HEK293 (cell line): ENCODE data around the gene TMOD4.

Experiments
- CTCF ChIA-PET: fragments of 350-600 bp; formaldehyde crosslinking; extraction: SDS; loops from one replicate; lab custom pipeline; 2021; ENCODE audit warnings: antibody characterized with exemption; lab: Yijun Ruan, JAX
- POLR2A ChIA-PET: fragments of 300-600 bp; formaldehyde crosslinking; extraction: SDS; loops from one replicate; lab custom pipeline; 2020; ENCODE audit warnings: antibody characterized with exemption, inconsistent platforms; lab: Yijun Ruan, JAX
- H3K27ac ChIP-seq: fragments of 200-500 bp; sonication (Bioruptor generic); 2 replicates; pipeline ENCODE4 v1.5.1; 2014; ENCODE audit warnings: low read depth, low read length, control low read depth, inconsistent platforms; ENCODE audit errors: extremely low read depth
- H3K36me3 ChIP-seq, 2 experiments: fragments of 200-500 bp in 1 of 2; sonication (Bioruptor generic) in 1 of 2; 1 replicate in 1 of 2; 2 replicates in 1 of 2; pipeline ENCODE4 v1.5.1; 2014 to 2017; ENCODE audit warnings: inconsistent platforms in 2 of 2, low read length in 2 of 2; ENCODE audit not compliant: control insufficient read depth in 2 of 2, insufficient read depth in 1 of 2
- H3K4me1 ChIP-seq: fragments of 200-500 bp; sonication (Bioruptor generic); 2 replicates; pipeline ENCODE4 v1.5.1; 2014; ENCODE audit warnings: mild to moderate bottlenecking, low read length, inconsistent platforms; ENCODE audit not compliant: control insufficient read depth, insufficient read depth
- H3K4me3 ChIP-seq: 2 replicates; pipeline ENCODE4 v1.5.1; 2011; ENCODE audit warnings: low read depth, mild to moderate bottlenecking, control low read depth, low read length, moderate library complexity
- H3K9me3 ChIP-seq: fragments of 200-500 bp; sonication (Bioruptor generic); 2 replicates; pipeline ENCODE4 v1.5.1; 2014; ENCODE audit warnings: low read depth, low read length, inconsistent platforms; ENCODE audit not compliant: control insufficient read depth, insufficient read depth
- BCL11A ChIP-seq: fragments of 450-650 bp; formaldehyde crosslinking; IDR thresholded peaks from 2 replicates; pipeline ENCODE4 v1.5.1; 2016; ENCODE audit warnings: low read depth, missing biosample characterization, missing genetic modification characterization
- PRDM1 ChIP-seq: fragments of 450-650 bp; formaldehyde crosslinking; IDR thresholded peaks from 2 replicates; pipeline ENCODE4; 2016; ENCODE audit warnings: missing biosample characterization, missing genetic modification characterization
- SCRT1 ChIP-seq: fragments of 450-650 bp; formaldehyde crosslinking; IDR thresholded peaks from 2 replicates; pipeline ENCODE4 v1.5.1; 2016; ENCODE audit warnings: missing biosample characterization, missing genetic modification characterization, borderline replicate concordance
- SCRT2 ChIP-seq: fragments of 450-650 bp; formaldehyde crosslinking; IDR thresholded peaks from 2 replicates; pipeline ENCODE4 v1.5.1; 2016; ENCODE audit warnings: missing biosample characterization, missing genetic modification characterization
- ZBTB20 ChIP-seq: fragments of 450-650 bp; formaldehyde crosslinking; IDR thresholded peaks from 2 replicates; pipeline ENCODE4 v1.5.1; 2016; ENCODE audit warnings: missing biosample characterization, missing genetic modification characterization
- ZNF214 ChIP-seq: fragments of 450-650 bp; formaldehyde crosslinking; IDR thresholded peaks from 2 replicates; pipeline ENCODE4 v1.5.1; 2017; ENCODE audit warnings: missing biosample characterization, mild to moderate bottlenecking, missing genetic modification characterization, borderline replicate concordance
- ZNF335 ChIP-seq: fragments of 450-650 bp; formaldehyde crosslinking; conservative IDR thresholded peaks from 2 replicates; pipeline ENCODE4 v1.5.1; 2016; ENCODE audit warnings: missing biosample characterization, missing genetic modification characterization
- ZNF416 ChIP-seq: fragments of 450-650 bp; formaldehyde crosslinking; IDR thresholded peaks from 2 replicates; pipeline ENCODE4 v1.5.1; 2016; ENCODE audit warnings: missing biosample characterization, missing genetic modification characterization
- ZNF639 ChIP-seq: fragments of 450-650 bp; formaldehyde crosslinking; IDR thresholded peaks from 2 replicates; pipeline ENCODE4 v1.5.1; 2016; ENCODE audit warnings: missing biosample characterization, missing genetic modification characterization
- TF ChIP-seq, protein P1 (sequence below): fragments of 450-650 bp; formaldehyde crosslinking; IDR thresholded peaks from 2 replicates; pipeline ENCODE4 v1.5.1; 2016; ENCODE audit warnings: missing biosample characterization, missing genetic modification characterization, borderline replicate concordance
- TF ChIP-seq, protein P2 (sequence below): fragments of 450-650 bp; formaldehyde crosslinking; IDR thresholded peaks from 2 replicates; pipeline ENCODE4 v1.5.1; 2016; ENCODE audit warnings: missing biosample characterization, missing genetic modification characterization, low read depth
- TF ChIP-seq, protein P3 (sequence below): fragments of 450-650 bp; formaldehyde crosslinking; IDR thresholded peaks from 2 replicates; pipeline ENCODE4; 2016; ENCODE audit warnings: missing biosample characterization, missing genetic modification characterization
- TF ChIP-seq, protein P4 (sequence below): fragments of 450-650 bp; formaldehyde crosslinking; optimal IDR thresholded peaks from 2 replicates; pipeline ENCODE3; 2016; ENCODE audit warnings: missing biosample characterization, mild to moderate bottlenecking, missing genetic modification characterization

The TMOD4 gene

DNA sequence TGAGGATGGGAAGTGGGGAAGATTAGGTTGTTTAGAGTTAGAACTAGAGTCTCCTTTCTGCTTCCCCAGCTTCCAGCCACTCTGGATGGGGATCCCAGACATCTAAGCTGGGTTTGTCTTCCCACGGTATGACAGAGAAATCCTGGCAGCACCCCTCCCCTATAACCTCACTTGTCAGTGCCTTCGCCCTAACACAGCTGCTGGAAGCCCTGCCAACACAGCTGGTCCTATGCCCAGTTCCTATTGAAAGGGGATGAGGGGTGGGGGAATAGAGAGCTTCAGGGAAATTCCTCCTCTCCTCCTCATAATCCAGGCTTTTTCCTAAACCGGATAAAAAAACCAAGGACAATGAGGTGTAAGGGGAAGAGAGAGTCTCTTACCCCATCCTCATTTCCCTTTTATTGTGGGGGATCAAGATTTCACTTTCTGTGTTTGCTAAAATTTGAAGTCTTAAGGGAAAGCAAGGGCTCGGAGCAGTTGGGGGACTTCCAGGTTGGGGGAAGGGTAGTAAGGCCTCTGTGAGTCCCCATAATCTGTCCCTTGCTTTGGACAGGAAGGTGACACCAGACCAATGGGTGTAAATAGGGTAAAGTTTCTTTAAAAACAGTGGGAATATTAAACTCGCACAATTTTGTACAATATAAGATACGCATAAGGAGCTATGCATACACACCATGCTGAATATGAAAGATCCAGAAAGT, 590 bp downstream of the TMOD4 start:
- ChIA-PET POLR2A (interaction anchor here (0.8 to 1.4 kb wide), 4 partner anchors 10 to 478 kb away, joined by 3 to 5 read pairs (median 4); partner anchors contain the start of genes GOLPH3L, LYSMD1 and VPS72), CTCF (interaction anchor here (0.6 to 1.7 kb wide), 8 partner anchors 8 to 118 kb away, joined by 3 to 5 read pairs (median 4); no protein-coding TSS in a partner anchor)

DNA sequence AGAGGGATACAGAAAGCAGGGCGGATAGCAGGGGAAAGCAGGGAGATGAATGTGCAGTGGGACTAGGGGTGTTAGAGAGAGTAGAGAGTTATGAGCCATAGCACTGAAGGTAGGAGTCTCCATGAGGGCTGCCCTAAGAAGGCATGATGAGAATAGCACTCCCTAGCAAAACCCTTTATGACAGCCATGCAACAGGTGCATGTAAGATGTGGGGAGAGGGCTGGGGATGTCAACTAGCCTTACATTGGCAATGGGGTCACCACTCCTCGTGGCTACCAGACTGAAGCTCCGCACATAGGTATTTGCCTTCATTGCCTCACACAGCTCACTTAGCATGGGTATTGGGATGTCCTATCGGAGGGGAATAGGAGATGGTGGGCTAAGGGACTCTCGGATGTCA, 4.6 kb downstream of the TMOD4 start:
- TF ChIP-seq ZNF416 (tag by site-specific recombination): no peak
- TF ChIP-seq SCRT1 (tag by site-specific recombination): peak; percentile 87
- peak; percentile 96 for TF ChIP-seq SCRT2 (tag by site-specific recombination)
- TF ChIP-seq, protein P1, sequence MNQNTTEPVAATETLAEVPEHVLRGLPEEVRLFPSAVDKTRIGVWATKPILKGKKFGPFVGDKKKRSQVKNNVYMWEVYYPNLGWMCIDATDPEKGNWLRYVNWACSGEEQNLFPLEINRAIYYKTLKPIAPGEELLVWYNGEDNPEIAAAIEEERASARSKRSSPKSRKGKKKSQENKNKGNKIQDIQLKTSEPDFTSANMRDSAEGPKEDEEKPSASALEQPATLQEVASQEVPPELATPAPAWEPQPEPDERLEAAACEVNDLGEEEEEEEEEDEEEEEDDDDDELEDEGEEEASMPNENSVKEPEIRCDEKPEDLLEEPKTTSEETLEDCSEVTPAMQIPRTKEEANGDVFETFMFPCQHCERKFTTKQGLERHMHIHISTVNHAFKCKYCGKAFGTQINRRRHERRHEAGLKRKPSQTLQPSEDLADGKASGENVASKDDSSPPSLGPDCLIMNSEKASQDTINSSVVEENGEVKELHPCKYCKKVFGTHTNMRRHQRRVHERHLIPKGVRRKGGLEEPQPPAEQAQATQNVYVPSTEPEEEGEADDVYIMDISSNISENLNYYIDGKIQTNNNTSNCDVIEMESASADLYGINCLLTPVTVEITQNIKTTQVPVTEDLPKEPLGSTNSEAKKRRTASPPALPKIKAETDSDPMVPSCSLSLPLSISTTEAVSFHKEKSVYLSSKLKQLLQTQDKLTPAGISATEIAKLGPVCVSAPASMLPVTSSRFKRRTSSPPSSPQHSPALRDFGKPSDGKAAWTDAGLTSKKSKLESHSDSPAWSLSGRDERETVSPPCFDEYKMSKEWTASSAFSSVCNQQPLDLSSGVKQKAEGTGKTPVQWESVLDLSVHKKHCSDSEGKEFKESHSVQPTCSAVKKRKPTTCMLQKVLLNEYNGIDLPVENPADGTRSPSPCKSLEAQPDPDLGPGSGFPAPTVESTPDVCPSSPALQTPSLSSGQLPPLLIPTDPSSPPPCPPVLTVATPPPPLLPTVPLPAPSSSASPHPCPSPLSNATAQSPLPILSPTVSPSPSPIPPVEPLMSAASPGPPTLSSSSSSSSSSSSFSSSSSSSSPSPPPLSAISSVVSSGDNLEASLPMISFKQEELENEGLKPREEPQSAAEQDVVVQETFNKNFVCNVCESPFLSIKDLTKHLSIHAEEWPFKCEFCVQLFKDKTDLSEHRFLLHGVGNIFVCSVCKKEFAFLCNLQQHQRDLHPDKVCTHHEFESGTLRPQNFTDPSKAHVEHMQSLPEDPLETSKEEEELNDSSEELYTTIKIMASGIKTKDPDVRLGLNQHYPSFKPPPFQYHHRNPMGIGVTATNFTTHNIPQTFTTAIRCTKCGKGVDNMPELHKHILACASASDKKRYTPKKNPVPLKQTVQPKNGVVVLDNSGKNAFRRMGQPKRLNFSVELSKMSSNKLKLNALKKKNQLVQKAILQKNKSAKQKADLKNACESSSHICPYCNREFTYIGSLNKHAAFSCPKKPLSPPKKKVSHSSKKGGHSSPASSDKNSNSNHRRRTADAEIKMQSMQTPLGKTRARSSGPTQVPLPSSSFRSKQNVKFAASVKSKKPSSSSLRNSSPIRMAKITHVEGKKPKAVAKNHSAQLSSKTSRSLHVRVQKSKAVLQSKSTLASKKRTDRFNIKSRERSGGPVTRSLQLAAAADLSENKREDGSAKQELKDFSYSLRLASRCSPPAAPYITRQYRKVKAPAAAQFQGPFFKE (tag by site-specific recombination): no peak
- TF ChIP-seq BCL11A (tag by site-specific recombination): no peak
- no peak for TF ChIP-seq ZNF335 (tag by site-specific recombination)
- no peak for TF ChIP-seq ZBTB20 (tag by site-specific recombination)
- TF ChIP-seq, protein P2, sequence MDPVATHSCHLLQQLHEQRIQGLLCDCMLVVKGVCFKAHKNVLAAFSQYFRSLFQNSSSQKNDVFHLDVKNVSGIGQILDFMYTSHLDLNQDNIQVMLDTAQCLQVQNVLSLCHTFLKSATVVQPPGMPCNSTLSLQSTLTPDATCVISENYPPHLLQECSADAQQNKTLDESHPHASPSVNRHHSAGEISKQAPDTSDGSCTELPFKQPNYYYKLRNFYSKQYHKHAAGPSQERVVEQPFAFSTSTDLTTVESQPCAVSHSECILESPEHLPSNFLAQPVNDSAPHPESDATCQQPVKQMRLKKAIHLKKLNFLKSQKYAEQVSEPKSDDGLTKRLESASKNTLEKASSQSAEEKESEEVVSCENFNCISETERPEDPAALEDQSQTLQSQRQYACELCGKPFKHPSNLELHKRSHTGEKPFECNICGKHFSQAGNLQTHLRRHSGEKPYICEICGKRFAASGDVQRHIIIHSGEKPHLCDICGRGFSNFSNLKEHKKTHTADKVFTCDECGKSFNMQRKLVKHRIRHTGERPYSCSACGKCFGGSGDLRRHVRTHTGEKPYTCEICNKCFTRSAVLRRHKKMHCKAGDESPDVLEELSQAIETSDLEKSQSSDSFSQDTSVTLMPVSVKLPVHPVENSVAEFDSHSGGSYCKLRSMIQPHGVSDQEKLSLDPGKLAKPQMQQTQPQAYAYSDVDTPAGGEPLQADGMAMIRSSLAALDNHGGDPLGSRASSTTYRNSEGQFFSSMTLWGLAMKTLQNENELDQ (tag by site-specific recombination): no peak
- no peak for TF ChIP-seq ZNF214 (tag by site-specific recombination)
- TF ChIP-seq, protein P3, sequence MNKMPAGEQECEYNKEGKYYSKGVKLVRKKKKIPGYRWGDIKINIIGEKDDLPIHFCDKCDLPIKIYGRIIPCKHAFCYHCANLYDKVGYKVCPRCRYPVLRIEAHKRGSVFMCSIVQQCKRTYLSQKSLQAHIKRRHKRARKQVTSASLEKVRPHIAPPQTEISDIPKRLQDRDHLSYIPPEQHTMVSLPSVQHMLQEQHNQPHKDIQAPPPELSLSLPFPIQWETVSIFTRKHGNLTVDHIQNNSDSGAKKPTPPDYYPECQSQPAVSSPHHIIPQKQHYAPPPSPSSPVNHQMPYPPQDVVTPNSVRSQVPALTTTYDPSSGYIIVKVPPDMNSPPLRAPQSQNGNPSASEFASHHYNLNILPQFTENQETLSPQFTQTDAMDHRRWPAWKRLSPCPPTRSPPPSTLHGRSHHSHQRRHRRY (tag by site-specific recombination): no peak
- TF ChIP-seq, protein P4, sequence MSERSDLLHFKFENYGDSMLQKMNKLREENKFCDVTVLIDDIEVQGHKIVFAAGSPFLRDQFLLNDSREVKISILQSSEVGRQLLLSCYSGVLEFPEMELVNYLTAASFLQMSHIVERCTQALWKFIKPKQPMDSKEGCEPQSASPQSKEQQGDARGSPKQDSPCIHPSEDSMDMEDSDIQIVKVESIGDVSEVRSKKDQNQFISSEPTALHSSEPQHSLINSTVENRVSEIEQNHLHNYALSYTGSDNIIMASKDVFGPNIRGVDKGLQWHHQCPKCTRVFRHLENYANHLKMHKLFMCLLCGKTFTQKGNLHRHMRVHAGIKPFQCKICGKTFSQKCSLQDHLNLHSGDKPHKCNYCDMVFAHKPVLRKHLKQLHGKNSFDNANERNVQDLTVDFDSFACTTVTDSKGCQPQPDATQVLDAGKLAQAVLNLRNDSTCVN (tag by site-specific recombination): no peak
- ChIA-PET CTCF (interaction anchor here (0.7 to 0.9 kb wide), 2 partner anchors 81 to 143 kb away, joined by 3 read pairs; no protein-coding TSS in a partner anchor), POLR2A (interaction anchor here (0.6 to 2.3 kb wide), 4 partner anchors 16 to 115 kb away, joined by 3 to 14 read pairs (median 4); partner anchors contain the start of gene VPS72)

More for the DNA sequence above, 590 bp downstream of the TMOD4 start:
- no peaks in the 10 kb centered on the region for H3K4me1 ChIP-seq
- H3K36me3 ChIP-seq: peaks cover 38 to 84% of the 10 kb centered on the region in 2 experiments
- peak; percentile 64 for TF ChIP-seq PRDM1 (tag by site-specific recombination)
- TF ChIP-seq ZNF639 (tag by site-specific recombination): no peak
- H3K4me3 ChIP-seq: no peak overlapping the region
- H3K27ac ChIP-seq: no peak overlapping the region
- H3K9me3 ChIP-seq: no peaks in the 10 kb centered on the region

More for the DNA sequence above, 4.6 kb downstream of the TMOD4 start:
- no peaks in the 10 kb centered on the region for H3K9me3 ChIP-seq
- H3K4me1 ChIP-seq: peaks cover 6% of the 10 kb centered on the region; the same call in 1 of the 2 replicates
- H3K36me3 ChIP-seq: peaks cover 22 to 81% of the 10 kb centered on the region in 2 experiments
- H3K27ac ChIP-seq: no peak overlapping the region
- H3K4me3 ChIP-seq: no peak overlapping the region
